Measurements from ENCODE around the gene HDAC11. TPM values are rescaled to one million over a fixed set of nuclear protein-coding genes. Genes with fewer than 3 reads are reported as not detected.
A peak's percentile ranks its signal among the peaks of the same experiment; 100 is the strongest.
"Not testable (repeated sequence)": the region's sequence is repeated elsewhere in the genome, so short reads cannot be mapped to it uniquely, and the experiment has no call there.

The HDAC11 gene
- total RNA-seq, 1 donor from 2014 or later = 17.4 TPM

- no peak for DNase-seq (ENCODE audit: low spot score)
These were observed 13.1 kb downstream of the HDAC11 start for GRCh38 chr3:13492976-13493866.

- DNase-seq (ENCODE audit: low spot score) = no peak
These were observed 13.8 kb downstream of the HDAC11 start for GRCh38 chr3:13493867-13494441.

GRCh38 chr3:13494463-13495350 lies 14.6 kb downstream of the HDAC11 start:
- DNase-seq (ENCODE audit: low spot score) = no peak

GRCh38 chr3:13495351-13495813 lies 15.3 kb downstream of the HDAC11 start:
- no peak for DNase-seq (ENCODE audit: low spot score)

GRCh38 chr3:13495921-13496723 lies 16.0 kb downstream of the HDAC11 start:
- peak; percentile 87 for DNase-seq (ENCODE audit: low spot score)

GRCh38 chr3:13496879-13497278 lies 16.8 kb downstream of the HDAC11 start:
- DNase-seq (ENCODE audit: low spot score) = no peak

- no peak for DNase-seq (ENCODE audit: low spot score)
These were observed 17.3 kb downstream of the HDAC11 start for GRCh38 chr3:13497386-13497785.

- DNase-seq (ENCODE audit: low spot score) = no peak
These were observed 18.4 kb downstream of the HDAC11 start for GRCh38 chr3:13498354-13499060.

GRCh38 chr3:13499246-13499645 lies 19.1 kb downstream of the HDAC11 start:
- not testable (repeated sequence) for DNase-seq (ENCODE audit: low spot score)

GRCh38 chr3:13500133-13500885 lies 20.2 kb downstream of the HDAC11 start:
- DNase-seq (ENCODE audit: low spot score) = no peak

GRCh38 chr3:13501056-13501455 lies 20.9 kb downstream of the HDAC11 start:
- DNase-seq (ENCODE audit: low spot score) = no peak

GRCh38 chr3:13501521-13501920 lies 21.4 kb downstream of the HDAC11 start:
- DNase-seq (ENCODE audit: low spot score) = no peak

GRCh38 chr3:13501958-13502790 lies 22.1 kb downstream of the HDAC11 start:
- no peak for DNase-seq (ENCODE audit: low spot score)

- no peak for DNase-seq (ENCODE audit: low spot score)
These were observed 22.6 kb downstream of the HDAC11 start for GRCh38 chr3:13502791-13503060.

GRCh38 chr3:13504161-13504831 lies 24.2 kb downstream of the HDAC11 start:
- no peak for DNase-seq (ENCODE audit: low spot score)

GRCh38 chr3:13505147-13506130 lies 25.3 kb downstream of the HDAC11 start:
- DNase-seq (ENCODE audit: low spot score) = no peak

- no peak for DNase-seq (ENCODE audit: low spot score)
These were observed 26.1 kb downstream of the HDAC11 start for GRCh38 chr3:13506239-13506638.
